Endothelial cell of umbilical vein (primary cell): ENCODE data around the gene ZKSCAN1. TPM values are rescaled to one million over a fixed set of nuclear protein-coding genes. Genes with fewer than 3 reads are reported as not detected.
"Not testable (repeated sequence)": the region's sequence is repeated elsewhere in the genome, so short reads cannot be mapped to it uniquely, and the experiment has no call there.

ENCODE experiments used
- BruUV-seq: library from RNA; stranded (reverse); fragments of 400-500 nt; replicated peaks from 2 replicates; lab custom pipeline; 2021; lab: Mats Ljungman, UMichigan
- CTCF ChIA-PET: fragments of 300-600, 350-600 bp; sonication (Branson Sonifier 250); formaldehyde crosslinking; loops from one replicate; lab custom pipeline; 2021; ENCODE audit warnings: antibody characterized with exemption, inconsistent platforms; lab: Charles Lee
- POLR2A ChIA-PET: fragments of 300-600, 350-600 bp; sonication (Branson Sonifier 250); formaldehyde crosslinking; loops from one replicate; lab custom pipeline; 2021; ENCODE audit warnings: antibody characterized with exemption, inconsistent platforms; lab: Charles Lee
- DNase-seq: peaks from one replicate; pipeline ENCODE4 v3.0.0-alpha.2; 2011; ENCODE audit warnings: low read depth, low spot score
- FAIRE-seq: peaks from 2 replicates; lab custom pipeline; 2011; peaks lifted over from hg19 to GRCh38; lab: Jason Lieb, UNC
- H2AFZ ChIP-seq: 2 replicates; pipeline ENCODE4 v1.6.0; 2012; ENCODE audit warnings: low read depth, low read length, control low read depth, inconsistent platforms
- H3K27ac ChIP-seq: 2 replicates; pipeline ENCODE4 v1.5.1; 2011; ENCODE audit warnings: low read depth, mild to moderate bottlenecking, control low read depth, low read length, moderate library complexity; ENCODE audit not compliant: insufficient read depth
- H3K27me3 ChIP-seq, 2 experiments: 2 replicates each; pipeline versions ENCODE4 v1.6.0 to v1.6.1; 2011; ENCODE audit warnings: low read length in 2 of 2, mixed read lengths in 1 of 2; ENCODE audit not compliant: control insufficient read depth in 2 of 2, insufficient read depth in 2 of 2
- H3K36me3 ChIP-seq, 2 experiments: 2 replicates in 1 of 2; 3 replicates in 1 of 2; pipeline ENCODE4 v1.5.1; 2011; ENCODE audit warnings: low read length in 2 of 2, mild to moderate bottlenecking in 1 of 2, moderate library complexity in 1 of 2; ENCODE audit not compliant: control insufficient read depth in 2 of 2, insufficient read depth in 2 of 2; ENCODE audit errors: extremely low read depth in 1 of 2
- H3K4me1 ChIP-seq: 3 replicates; pipeline ENCODE4 v1.5.1; 2011; ENCODE audit warnings: mild to moderate bottlenecking, low read length; ENCODE audit not compliant: control insufficient read depth, insufficient read depth; ENCODE audit errors: extremely low read depth
- H3K4me2 ChIP-seq: 2 replicates; pipeline ENCODE4 v1.6.1; 2011; ENCODE audit warnings: low read length, control low read depth, mixed read lengths; ENCODE audit not compliant: insufficient read depth
- H3K4me3 ChIP-seq, 3 experiments: fragments of 200-600 bp in 1 of 3; sonication (generic), shearing (Covaris generic) in 1 of 3; replicated peaks in 1 of 3; 2 replicates each; pipeline ENCODE4 v1.5.1; 2011 to 2016; ENCODE audit warnings: control low read depth in 3 of 3, low read length in 3 of 3, mild to moderate bottlenecking in 2 of 3, inconsistent platforms in 1 of 3, low read depth in 1 of 3, moderate library complexity in 1 of 3; ENCODE audit not compliant: insufficient read depth in 1 of 3
- H3K79me2 ChIP-seq: 2 replicates; pipeline ENCODE4 v1.6.0; 2012; ENCODE audit warnings: low read length, inconsistent platforms; ENCODE audit not compliant: control insufficient read depth, insufficient read depth
- H3K9ac ChIP-seq: replicated peaks from 2 replicates; pipeline ENCODE3; 2011; ENCODE audit warnings: low read length, control low read depth; ENCODE audit not compliant: insufficient read depth; ENCODE audit errors: extremely low read depth
- H3K9me1 ChIP-seq: replicated peaks from 3 replicates; pipeline ENCODE4 v1.6.0; 2011; ENCODE audit warnings: mild to moderate bottlenecking, low read length; ENCODE audit not compliant: control insufficient read depth, insufficient read depth; ENCODE audit errors: extremely low read depth
- H3K9me3 ChIP-seq: replicated peaks from 2 replicates; pipeline ENCODE4 v1.5.1; 2012; ENCODE audit warnings: low read length, inconsistent platforms; ENCODE audit not compliant: control insufficient read depth, insufficient read depth
- H4K20me1 ChIP-seq: replicated peaks from 2 replicates; pipeline ENCODE3; 2011; ENCODE audit warnings: mild to moderate bottlenecking, low read length; ENCODE audit not compliant: control insufficient read depth, insufficient read depth; ENCODE audit errors: extremely low read depth
- CTCF ChIP-seq, 2 donors: IDR thresholded peaks; 1 replicate in 1 of 2; 2 replicates in 1 of 2; pipeline ENCODE4 v1.5.1; 2011; ENCODE audit warnings: low read length in 2 of 2, mild to moderate bottlenecking in 2 of 2, moderate library complexity in 2 of 2, control low read depth in 1 of 2, inconsistent platforms in 1 of 2, low read depth in 1 of 2; ENCODE audit not compliant: insufficient read depth in 1 of 2; ENCODE audit errors: extremely low read depth in 1 of 2
- EZH2 ChIP-seq: IDR thresholded peaks from 2 replicates; pipeline ENCODE4 v1.6.1; 2012; ENCODE audit warnings: borderline replicate concordance, low read depth, mild to moderate bottlenecking, moderate library complexity, low read length, inconsistent platforms; ENCODE audit not compliant: severe bottlenecking
- FOS ChIP-seq: IDR thresholded peaks from 2 replicates; pipeline ENCODE4 v1.6.1; 2011; ENCODE audit warnings: mild to moderate bottlenecking, low read length, moderate library complexity, borderline replicate concordance; ENCODE audit not compliant: insufficient read depth
- JUN ChIP-seq: IDR thresholded peaks from 2 replicates; pipeline ENCODE4 v1.6.1; 2011; ENCODE audit warnings: borderline replicate concordance, low read depth; ENCODE audit not compliant: insufficient read length, insufficient read depth
- MAX ChIP-seq: IDR thresholded peaks from 2 replicates; pipeline ENCODE4 v1.6.1; 2011; ENCODE audit not compliant: insufficient read depth, insufficient read length
- MYC ChIP-seq: IDR thresholded peaks from one replicate; pipeline ENCODE4 v1.6.1; 2011; ENCODE audit warnings: mild to moderate bottlenecking, low read depth, low read length
- POLR2A ChIP-seq: IDR thresholded peaks from 2 replicates; pipeline ENCODE4 v1.6.1; 2012; ENCODE audit warnings: low read depth, mild to moderate bottlenecking, control low read depth, low read length
- POLR2AphosphoS5 ChIP-seq: IDR thresholded peaks from 2 replicates; pipeline ENCODE4 v1.6.1; 2012; ENCODE audit warnings: low read depth, mild to moderate bottlenecking, control low read depth, low read length, moderate library complexity; ENCODE audit not compliant: insufficient read depth
- dilution Hi-C: fragments of 300-500 bp; cut with MboI; formaldehyde crosslinking; loops from one replicate; pipeline ENCODE4 v1.15.0; 2019; ENCODE audit warnings: low sequenced_read_pairs; ENCODE audit not compliant: extremely low pct_ligation_motif_present
- intact Hi-C: fragments of 100-400 bp; cut with micrococcal nuclease; formaldehyde crosslinking; loops from one replicate; pipeline ENCODE4 v1.10.0; 2022
- polyA plus RNA-seq, 4 experiments: library from polyadenylated mRNA; depleted of rRNA in 3 of 4; stranded (reverse) in 3 of 4; unstranded in 1 of 4; fragments of >200 nt; gene quantifications; 2 replicates each; pipeline versions ENCODE4 v1.2.1 to v1.2.3, GENCODE V29; 2011 to 2012; ENCODE audit warnings: missing spikeins in 1 of 4
- total RNA-seq: library from RNA; stranded (reverse); gene quantifications from 2 replicates; pipeline ENCODE4 v1.2.3, GENCODE V29; 2021

Gene ZKSCAN1
- total and polyA plus RNA-seq, 2 donors (not counting 3 experiments of a cell fraction or from before 2014, with no cell fraction given): 12.3 to 57.8 TPM

- DNase-seq: no peak
- TF ChIP-seq MAX (no peak), CTCF (IDR thresholded peaks at IDR 0.05; ENCODE audit: extremely low read depth in 1 of 2, insufficient read depth in 1 of 2, low read depth in 1 of 2, low read length in 2 of 2) (no peak), FOS (no peak), MYC (no peak), EZH2 (no peak), POLR2A (no peak), JUN (no peak), POLR2AphosphoS5 (no peak)
- Histone ChIP-seq H3K27ac (no peak overlapping the region), H4K20me1 (no peaks in the 10 kb centered on the region), H3K9me3 (no peaks in the 10 kb centered on the region), H3K27me3 (no peaks in the 10 kb centered on the region), H3K79me2 (peaks cover 9% of the 10 kb centered on the region), H3K4me3 (no peak overlapping the region), H3K9ac (no peak overlapping the region), H3K4me1 (peaks cover 5% of the 10 kb centered on the region), H3K9me1 (no peaks in the 10 kb centered on the region), H3K4me2 (no peak overlapping the region), H3K36me3 (no peaks in the 10 kb centered on the region), H2AFZ (no peak overlapping the region)
- FAIRE-seq: no peak
- ChIA-PET CTCF (interaction anchor here (1.4 kb wide), 1 partner anchor 13 kb away, joined by 3 read pairs; no protein-coding TSS in a partner anchor), POLR2A (no interaction called here)
- BruUV-seq: no TSS peak
- intact Hi-C loops: no loop called here
- dilution Hi-C loops: no loop called here
These were observed 3.9 kb upstream of the ZKSCAN1 start for GRCh38 chr7:100011516-100011915.

- H4K20me1 ChIP-seq, H3K9me3 ChIP-seq, POLR2A ChIA-PET, H3K9ac ChIP-seq, H3K27me3 ChIP-seq, BruUV-seq, dilution Hi-C loops, DNase-seq, H2AFZ ChIP-seq, H3K4me3 ChIP-seq, H3K36me3 ChIP-seq, H3K9me1 ChIP-seq, H3K4me2 ChIP-seq, FAIRE-seq, H3K27ac ChIP-seq, intact Hi-C loops: not testable (repeated sequence)
- CTCF ChIA-PET: interaction anchor here (0.5 to 1.5 kb wide), 6 partner anchors 9 to 19 kb away, joined by 3 to 4 read pairs (median 3); no protein-coding TSS in a partner anchor
- Histone ChIP-seq H3K79me2 (peaks cover 21% of the 10 kb centered on the region), H3K4me1 (peaks cover 12% of the 10 kb centered on the region)
These were observed 2.7 kb upstream of the ZKSCAN1 start for GRCh38 chr7:100012385-100013327.
